ENCODE measurements around the gene PRRX1.

The PRRX1 gene

GRCh38 chr1:170664093-170664827 lies at the start of gene PRRX1:
PRRX1 (plus strand) TSS chr1:170664131; CDS start chr1:170664219, 88 bp downstream.
- in situ Hi-C loops (cut with HindIII; ENCODE audit: low sequenced_read_pairs) = no loop called here

GRCh38 chr1:170617591-170618330 lies 46.2 kb upstream of the PRRX1 start:
- in situ Hi-C loops (cut with HindIII; ENCODE audit: low sequenced_read_pairs) = no loop called here

GRCh38 chr1:170618421-170618820 lies 45.5 kb upstream of the PRRX1 start:
- in situ Hi-C loops (cut with HindIII; ENCODE audit: low sequenced_read_pairs) = no loop called here

- in situ Hi-C loops (cut with HindIII; ENCODE audit: low sequenced_read_pairs) = no loop called here
Observed at GRCh38 chr1:170619241-170620028, 44.5 kb upstream of the PRRX1 start.

GRCh38 chr1:170620164-170620563 lies 43.8 kb upstream of the PRRX1 start:
- in situ Hi-C loops (cut with HindIII; ENCODE audit: low sequenced_read_pairs) = no loop called here

GRCh38 chr1:170623171-170623570 lies 40.8 kb upstream of the PRRX1 start:
- in situ Hi-C loops (cut with HindIII; ENCODE audit: low sequenced_read_pairs) = no loop called here

- in situ Hi-C loops (cut with HindIII; ENCODE audit: low sequenced_read_pairs) = no loop called here
Observed at GRCh38 chr1:170624146-170624545, 39.8 kb upstream of the PRRX1 start.

GRCh38 chr1:170630977-170631376 lies 33.0 kb upstream of the PRRX1 start:
- in situ Hi-C loops (cut with HindIII; ENCODE audit: low sequenced_read_pairs) = no loop called here

- in situ Hi-C loops (cut with HindIII; ENCODE audit: low sequenced_read_pairs) = no loop called here
Observed at GRCh38 chr1:170634293-170634692, 29.6 kb upstream of the PRRX1 start.

GRCh38 chr1:170634824-170635410 lies 29.0 kb upstream of the PRRX1 start:
- in situ Hi-C loops (cut with HindIII; ENCODE audit: low sequenced_read_pairs) = no loop called here

- in situ Hi-C loops (cut with HindIII; ENCODE audit: low sequenced_read_pairs) = no loop called here
Observed at GRCh38 chr1:170640581-170640980, 23.4 kb upstream of the PRRX1 start.

- in situ Hi-C loops (cut with HindIII; ENCODE audit: low sequenced_read_pairs) = no loop called here
Observed at GRCh38 chr1:170657275-170657853, 6.6 kb upstream of the PRRX1 start.

GRCh38 chr1:170659399-170660035 lies 4.4 kb upstream of the PRRX1 start:
- in situ Hi-C loops (cut with HindIII; ENCODE audit: low sequenced_read_pairs) = no loop called here

- in situ Hi-C loops (cut with HindIII; ENCODE audit: low sequenced_read_pairs) = no loop called here
Observed at GRCh38 chr1:170660281-170660713, 3.6 kb upstream of the PRRX1 start.

GRCh38 chr1:170660871-170661645 lies 2.9 kb upstream of the PRRX1 start:
- in situ Hi-C loops (cut with HindIII; ENCODE audit: low sequenced_read_pairs) = no loop called here

- in situ Hi-C loops (cut with HindIII; ENCODE audit: low sequenced_read_pairs) = no loop called here
Observed at GRCh38 chr1:170661646-170662411, 2.1 kb upstream of the PRRX1 start.

GRCh38 chr1:170662561-170663403 lies 1.1 kb upstream of the PRRX1 start:
- in situ Hi-C loops (cut with HindIII; ENCODE audit: low sequenced_read_pairs) = no loop called here

All from DLD1 (cell line).